Measurements from ENCODE around the gene FNDC5. TPM values are rescaled to one million over a fixed set of nuclear protein-coding genes. Genes with fewer than 3 reads are reported as not detected.

FNDC5 gene
- total RNA-seq, 3 donors from 2014 or later, result 0.38 to 0.51 (median 0.41) TPM

GRCh38 chr1:32867671-32868070, 3.0 kb downstream of the FNDC5 start:
- H3K9me3 ChIP-seq, result no peaks in the 10 kb centered on the region
- no peak for TF ChIP-seq CTCF (IDR thresholded peaks at IDR 0.05)
- DNase-seq (no peak), ATAC-seq (no peak)
- intact Hi-C loops (cut with DNase I, micrococcal nuclease), result no loop called here
- peaks cover 2% of the 10 kb centered on the region for H3K4me1 ChIP-seq (ENCODE audit: low read depth)
- no peaks in the 10 kb centered on the region for H3K36me3 ChIP-seq (ENCODE audit: low read depth)
- H3K4me3 ChIP-seq, result no peak overlapping the region

GRCh38 chr1:32867151-32867550, 3.6 kb downstream of the FNDC5 start:
- no peak for ATAC-seq
- H3K4me1 ChIP-seq (ENCODE audit: low read depth), result peaks cover 2% of the 10 kb centered on the region
- intact Hi-C loops (cut with DNase I, micrococcal nuclease), result no loop called here
- H3K4me3 ChIP-seq, result no peak overlapping the region
- H3K36me3 ChIP-seq (ENCODE audit: low read depth), result no peaks in the 10 kb centered on the region
- TF ChIP-seq CTCF (IDR thresholded peaks at IDR 0.05), result no peak
- DNase-seq, result no peak
- H3K9me3 ChIP-seq, result no peaks in the 10 kb centered on the region

- no peaks in the 10 kb centered on the region for H3K9me3 ChIP-seq
- intact Hi-C loops (cut with DNase I, micrococcal nuclease), result no loop called here
- TF ChIP-seq CTCF (IDR thresholded peaks at IDR 0.05), result no peak
- H3K36me3 ChIP-seq (ENCODE audit: low read depth), result no peaks in the 10 kb centered on the region
- no peak for DNase-seq
- no peak for ATAC-seq
- no peak overlapping the region for H3K4me3 ChIP-seq
- H3K4me1 ChIP-seq (ENCODE audit: low read depth), result no peaks in the 10 kb centered on the region
These were observed 4.9 kb downstream of the FNDC5 start for GRCh38 chr1:32865639-32866405.

GRCh38 chr1:32864375-32865019, 6.2 kb downstream of the FNDC5 start:
- intact Hi-C loops (cut with DNase I, micrococcal nuclease), result no loop called here
- Histone ChIP-seq H3K36me3 (ENCODE audit: low read depth) (no peaks in the 10 kb centered on the region), H3K9me3 (no peaks in the 10 kb centered on the region), H3K4me1 (ENCODE audit: low read depth) (no peaks in the 10 kb centered on the region), H3K4me3 (no peak overlapping the region)
- DNase-seq (no peak), ATAC-seq (no peak)
- TF ChIP-seq CTCF (IDR thresholded peaks at IDR 0.05), result no peak

GRCh38 chr1:32863881-32864245, 6.8 kb downstream of the FNDC5 start:
- H3K9me3 ChIP-seq, result no peaks in the 10 kb centered on the region
- H3K4me3 ChIP-seq, result no peak overlapping the region
- no peak for DNase-seq
- intact Hi-C loops (cut with DNase I, micrococcal nuclease), result no loop called here
- H3K36me3 ChIP-seq (ENCODE audit: low read depth), result no peaks in the 10 kb centered on the region
- H3K4me1 ChIP-seq (ENCODE audit: low read depth), result no peaks in the 10 kb centered on the region
- no peak for ATAC-seq
- no peak for TF ChIP-seq CTCF (IDR thresholded peaks at IDR 0.05)

Data from mucosa of descending colon (tissue), 3 donors.